Stimulated activated CD8-positive, alpha-beta memory T cell treated with anti-CD3 and anti-CD28 coated beads, Interleukin-4, amount 100 ng/mL, for 1 hour (primary cell): ENCODE results near the gene CORO7.
"Not testable (repeated sequence)": the region's sequence is repeated elsewhere in the genome, so short reads cannot be mapped to it uniquely, and the experiment has no call there.

Experiments used
- DNase-seq, 2 donors: peaks; one replicate each; pipeline ENCODE4 v3.0.0-alpha.2; 2020; ENCODE audit warnings: low read depth in 2 of 2, low spot score in 1 of 2

Gene CORO7

DNA sequence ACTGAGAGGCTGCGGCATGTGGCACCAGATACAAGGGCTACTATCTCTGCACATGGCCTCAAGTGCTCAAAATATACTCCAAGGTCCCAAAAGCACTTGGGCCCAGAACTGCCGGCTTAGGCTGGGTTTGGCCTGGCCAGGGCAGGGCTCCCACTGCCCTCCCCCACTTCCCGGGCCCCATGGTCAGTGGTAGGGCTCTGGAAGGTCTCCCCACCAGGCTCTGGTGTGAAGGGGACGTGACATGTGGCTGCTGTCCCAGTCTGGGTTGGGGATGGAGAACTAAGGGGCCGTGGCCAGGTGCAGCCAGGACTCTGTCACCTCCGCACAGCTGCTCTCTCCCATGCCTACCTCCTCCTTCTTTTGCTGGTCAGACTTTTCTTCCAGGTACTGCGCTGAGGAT, 59.6 kb downstream of the CORO7 start:
- no peak for DNase-seq

DNA sequence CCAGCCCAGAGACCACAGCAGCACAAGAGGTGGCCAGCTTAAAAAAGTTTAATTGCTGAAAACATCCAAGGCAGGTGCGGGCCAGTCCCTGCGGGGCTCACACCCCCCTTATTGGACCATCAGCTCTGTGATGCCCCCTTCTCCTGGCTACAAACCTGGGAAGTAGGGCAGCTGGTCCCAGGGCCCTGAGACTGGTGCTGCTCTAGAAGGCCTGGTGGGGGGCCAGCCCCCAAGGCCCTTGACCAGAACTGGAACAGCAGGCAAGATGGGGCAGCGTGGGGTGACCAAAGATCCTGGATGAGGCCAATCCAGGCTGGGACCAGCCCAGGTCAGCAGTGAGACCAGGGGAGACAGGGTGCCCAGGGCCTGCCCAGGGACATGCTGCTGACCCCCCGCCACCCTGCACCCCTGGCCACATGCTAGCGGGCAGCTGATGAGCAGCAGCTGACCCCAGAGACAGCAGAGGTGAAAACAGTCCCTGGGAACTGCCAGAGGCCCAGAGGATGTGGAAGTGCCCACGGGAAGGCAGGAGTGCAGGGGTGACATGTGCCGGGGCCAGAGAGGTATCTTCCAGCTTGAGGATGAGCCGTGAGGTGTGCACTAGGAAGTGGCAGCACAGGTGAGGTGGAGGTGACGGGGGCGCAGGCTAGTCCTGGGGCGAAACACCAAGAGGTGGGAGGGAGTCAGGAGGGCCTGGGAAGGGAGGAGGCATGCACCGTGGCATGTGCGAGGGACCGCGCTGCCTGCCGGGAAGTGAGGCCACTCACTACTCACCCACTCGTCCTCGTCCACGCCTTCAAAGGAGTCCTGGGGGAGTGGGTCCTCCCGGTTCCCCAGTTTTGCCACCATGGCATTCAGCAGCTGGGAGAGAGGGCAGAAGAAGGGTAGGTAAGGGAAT, 61.6 kb downstream of the CORO7 start:
- DNase-seq = no peak

DNA sequence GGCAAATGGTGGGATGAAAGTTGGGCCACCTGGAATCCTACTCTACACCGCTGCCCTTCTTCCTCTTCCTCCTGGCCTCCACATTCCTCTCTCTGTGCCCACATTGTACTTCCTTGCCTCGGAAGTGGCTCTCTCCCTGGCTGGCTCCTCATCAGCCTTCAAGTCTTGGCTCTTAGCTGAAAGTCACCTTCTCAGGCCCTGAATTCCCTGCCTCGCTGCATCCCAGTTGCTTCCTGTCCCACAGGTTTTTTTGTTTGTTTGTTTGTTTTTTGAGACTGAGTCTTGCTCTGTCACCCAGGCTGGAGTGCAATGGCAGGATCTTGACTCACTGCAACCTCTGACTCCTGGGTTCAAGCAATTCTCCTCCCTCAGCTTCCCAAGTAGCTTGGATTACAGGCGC, 62.7 kb downstream of the CORO7 start:
- DNase-seq = no peak

DNA sequence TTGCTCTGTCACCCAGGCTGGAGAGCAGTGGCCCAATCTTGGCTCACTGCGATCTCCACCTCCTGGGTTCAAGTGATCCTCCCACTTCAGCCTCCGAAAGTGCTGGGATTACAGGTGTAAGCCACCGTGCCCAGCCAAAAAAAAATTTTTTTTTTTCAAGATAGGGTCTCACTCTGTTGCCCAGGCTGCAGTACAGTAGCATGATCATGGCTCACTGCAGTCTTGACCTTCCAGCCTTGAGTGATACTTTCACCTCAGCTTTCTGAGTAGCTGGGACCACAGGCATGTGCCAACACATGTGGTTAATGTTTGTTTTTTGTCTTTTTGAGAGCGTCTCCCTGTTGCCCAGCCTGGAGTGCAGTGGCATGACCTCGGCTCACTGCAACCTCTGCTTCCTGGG, 63.6 kb downstream of the CORO7 start:
- DNase-seq = no peak

DNA sequence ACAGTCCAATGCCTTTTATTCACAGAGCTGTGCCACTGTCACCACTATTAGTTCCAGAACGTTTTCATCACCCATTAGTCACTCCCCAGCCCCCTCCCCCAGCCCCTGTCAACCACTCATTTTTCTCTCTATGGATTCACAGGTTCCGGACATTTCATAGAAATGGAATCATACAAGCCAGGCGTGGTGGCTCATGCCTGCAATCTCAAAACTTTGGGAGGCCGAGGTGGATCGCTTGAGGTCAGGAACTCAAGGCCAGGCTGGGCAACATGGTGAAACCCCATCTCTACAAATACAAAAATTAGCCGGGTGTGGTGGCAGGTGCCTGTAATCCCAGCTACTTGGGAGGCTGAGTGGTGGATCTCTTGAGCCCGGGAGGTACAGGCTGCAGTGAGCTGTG, 64.5 kb downstream of the CORO7 start:
- no peak for DNase-seq

DNA sequence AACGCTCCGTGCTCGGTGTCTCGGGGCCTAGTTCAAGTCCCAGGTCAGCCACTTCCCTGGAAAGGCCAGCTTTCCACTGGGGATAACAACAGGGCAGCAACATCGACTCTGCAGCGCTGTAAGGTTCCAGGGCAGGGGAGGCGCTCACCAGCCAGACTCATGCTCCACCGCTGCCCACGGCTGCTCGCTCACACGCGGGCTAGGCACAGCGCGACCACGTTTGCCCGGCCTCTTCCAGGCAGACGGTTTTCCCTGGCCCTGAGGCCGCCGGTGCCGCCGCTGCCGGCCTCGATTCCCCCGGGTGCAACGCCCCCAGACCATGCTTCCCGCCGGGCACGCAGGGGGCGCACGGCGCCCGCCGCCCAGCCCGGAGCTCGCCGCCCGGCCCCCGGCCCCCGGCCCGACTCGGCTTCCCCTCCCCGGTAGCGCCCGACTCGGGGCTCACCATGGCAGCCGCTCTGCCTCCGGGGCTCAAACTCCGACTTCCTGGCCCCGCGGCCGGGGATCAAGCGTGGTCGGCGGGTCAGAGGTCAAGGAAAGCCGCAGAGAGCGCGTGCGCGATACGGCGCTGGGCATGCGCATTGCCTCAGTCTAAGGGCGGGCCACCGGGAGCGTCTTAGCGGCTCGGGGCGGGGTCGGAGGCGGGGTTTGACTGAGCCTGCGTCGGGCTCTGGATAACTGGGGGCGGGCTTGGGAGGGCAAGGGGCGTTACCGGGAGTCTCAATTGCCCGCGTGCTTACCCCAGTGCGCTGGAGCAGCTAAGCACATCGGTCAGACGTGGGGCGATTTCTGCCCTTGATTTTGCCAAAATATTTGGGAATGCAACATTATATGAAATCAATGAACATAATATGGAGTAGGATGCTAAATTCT, 65.4 kb downstream of the CORO7 start, which contains the start of gene PAM16:
TSS of gene PAM16 (minus strand) at position 535 of the 873 bp plus-strand sequence. CDS start at position 448, 87 bp downstream.
- peak; percentile 94 to 96 for DNase-seq

DNA sequence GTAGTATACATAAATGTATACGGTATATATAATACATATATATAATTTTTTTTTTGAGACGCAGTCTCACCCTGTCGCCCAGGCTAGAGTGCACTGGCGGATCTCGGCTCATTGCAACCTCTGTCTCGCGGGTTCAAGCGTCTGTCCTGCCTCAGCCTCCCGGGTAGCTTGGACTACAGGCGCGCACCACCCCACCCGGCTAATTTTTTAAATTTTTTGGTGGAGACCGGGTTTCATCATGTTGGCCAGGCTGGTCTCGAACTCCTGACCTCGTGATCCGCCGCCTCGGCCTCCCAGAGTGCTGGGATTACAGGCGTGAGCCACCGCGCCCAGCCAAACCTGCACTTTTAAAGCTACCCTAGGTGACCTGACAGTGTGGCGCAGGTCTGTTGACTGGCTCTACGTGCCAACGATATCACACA, 66.0 kb downstream of the CORO7 start:
- DNase-seq = no peak

DNA sequence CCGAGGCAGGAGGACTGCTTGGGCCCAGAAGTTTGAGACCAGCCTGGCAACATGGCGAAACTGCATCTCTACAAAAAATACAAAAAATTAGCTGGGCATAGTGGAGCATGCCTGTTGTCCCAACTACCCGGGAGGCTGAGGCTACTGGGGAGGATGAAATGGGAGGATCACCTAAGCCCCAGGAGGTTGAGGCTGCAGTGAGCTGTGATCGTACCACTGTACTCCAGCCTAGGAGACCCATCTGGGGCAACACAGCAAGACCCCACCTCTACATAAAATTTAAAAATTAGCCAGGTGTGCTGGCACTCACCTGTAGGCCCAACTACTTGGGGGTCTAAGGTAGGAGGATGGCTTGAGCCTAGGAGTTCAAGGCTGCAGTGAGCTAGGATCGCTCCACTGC, 67.1 kb downstream of the CORO7 start:
- DNase-seq = no peak

DNA sequence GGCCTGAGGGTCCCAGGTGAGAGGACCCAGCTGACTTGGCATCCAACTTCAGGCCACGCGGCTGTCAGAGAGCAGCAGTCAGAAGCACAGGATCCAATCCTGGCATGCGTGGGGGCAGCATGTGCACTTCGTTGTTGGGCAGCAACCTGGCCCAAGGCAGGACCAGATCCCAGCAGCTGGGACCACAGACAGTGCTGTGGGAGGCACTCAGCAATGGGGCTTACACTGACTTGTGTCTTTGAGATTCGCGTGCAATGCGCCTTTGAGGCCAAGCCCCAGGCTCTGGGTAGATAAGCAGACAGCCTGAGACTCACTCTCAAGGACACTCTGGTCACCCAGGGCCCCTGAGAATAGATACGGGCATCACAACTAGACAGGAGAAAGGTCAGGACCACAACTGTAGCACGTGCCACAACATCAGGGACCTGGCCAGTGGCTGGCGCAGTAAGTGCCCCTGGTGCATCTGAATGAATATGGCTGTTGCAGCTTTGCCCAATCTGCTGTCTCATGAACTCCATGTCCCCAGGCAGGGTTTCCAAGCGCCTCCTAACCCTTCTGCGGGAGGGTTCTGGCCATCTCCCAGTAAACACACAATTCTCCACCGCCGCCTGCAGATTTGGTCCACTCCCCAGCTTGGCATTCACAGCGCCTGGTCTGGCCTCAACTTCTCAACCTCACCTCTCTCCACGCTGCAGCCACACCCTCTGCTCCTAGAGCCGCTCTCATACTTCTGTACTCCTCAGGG, 68.5 kb downstream of the CORO7 start:
- DNase-seq = no peak

DNA sequence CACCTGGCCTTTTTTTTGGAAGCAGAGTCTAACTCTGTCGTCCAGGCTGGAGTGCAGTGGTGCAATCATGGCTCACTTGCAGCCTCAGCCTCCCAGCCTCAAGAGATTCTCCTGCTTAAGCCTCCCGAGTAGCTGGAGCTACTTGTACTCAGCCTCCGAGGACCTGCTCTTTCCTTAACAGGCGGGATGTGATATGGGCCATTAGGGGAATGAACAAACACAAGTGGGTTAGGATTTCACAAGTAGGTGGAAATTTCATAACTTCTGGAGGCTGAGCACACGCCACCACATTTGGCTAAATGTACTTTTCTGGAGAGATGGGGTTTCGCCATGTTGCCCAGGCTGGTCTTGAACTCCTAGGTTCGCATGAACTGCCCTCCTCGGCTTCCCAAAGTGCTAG, 69.4 kb downstream of the CORO7 start:
- no peak for DNase-seq

DNA sequence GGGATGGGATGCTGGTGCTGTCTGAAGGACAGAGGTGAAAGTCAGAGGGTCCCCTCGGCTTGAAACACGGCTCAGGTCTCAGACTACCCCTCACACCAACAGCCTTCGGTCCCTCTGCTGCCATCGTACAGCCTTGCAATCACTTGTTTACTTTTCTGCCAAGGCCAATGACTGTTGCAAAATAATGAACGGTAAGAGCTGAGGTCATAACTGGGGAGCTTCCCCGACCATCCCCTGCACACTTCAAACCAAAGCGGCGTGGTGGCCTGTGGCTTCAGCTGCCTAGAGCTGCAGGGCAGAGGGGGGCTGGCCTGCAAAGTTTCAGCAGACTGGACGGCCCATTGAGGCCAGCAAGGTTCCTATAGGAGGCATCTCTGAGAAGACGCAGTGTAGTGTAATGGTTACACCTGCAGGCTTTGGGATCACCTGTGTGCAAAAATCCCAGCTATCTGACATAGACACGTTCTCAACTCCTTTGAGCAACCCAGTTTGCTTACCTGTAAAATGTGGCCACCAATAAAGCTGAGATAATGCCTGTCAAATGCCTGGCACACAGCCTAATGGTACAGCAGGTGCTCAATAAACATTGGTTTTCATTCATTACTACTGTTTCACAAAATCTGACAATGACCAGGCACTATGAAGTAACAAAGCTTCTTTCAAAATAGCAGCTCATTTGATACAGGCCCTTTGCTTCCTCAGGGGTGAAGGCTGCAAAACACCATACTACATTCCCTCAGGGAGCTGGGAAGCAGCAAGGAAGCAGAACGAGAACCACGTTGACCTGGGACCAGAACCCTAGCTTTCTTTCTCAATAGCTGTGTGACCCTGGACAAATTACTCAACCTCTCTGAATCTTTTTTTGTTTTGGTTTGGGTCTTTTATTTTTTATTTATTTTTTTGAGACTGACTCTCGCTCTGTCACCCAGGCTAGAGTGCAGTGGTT, 70.3 kb downstream of the CORO7 start:
- DNase-seq = no peak

DNA sequence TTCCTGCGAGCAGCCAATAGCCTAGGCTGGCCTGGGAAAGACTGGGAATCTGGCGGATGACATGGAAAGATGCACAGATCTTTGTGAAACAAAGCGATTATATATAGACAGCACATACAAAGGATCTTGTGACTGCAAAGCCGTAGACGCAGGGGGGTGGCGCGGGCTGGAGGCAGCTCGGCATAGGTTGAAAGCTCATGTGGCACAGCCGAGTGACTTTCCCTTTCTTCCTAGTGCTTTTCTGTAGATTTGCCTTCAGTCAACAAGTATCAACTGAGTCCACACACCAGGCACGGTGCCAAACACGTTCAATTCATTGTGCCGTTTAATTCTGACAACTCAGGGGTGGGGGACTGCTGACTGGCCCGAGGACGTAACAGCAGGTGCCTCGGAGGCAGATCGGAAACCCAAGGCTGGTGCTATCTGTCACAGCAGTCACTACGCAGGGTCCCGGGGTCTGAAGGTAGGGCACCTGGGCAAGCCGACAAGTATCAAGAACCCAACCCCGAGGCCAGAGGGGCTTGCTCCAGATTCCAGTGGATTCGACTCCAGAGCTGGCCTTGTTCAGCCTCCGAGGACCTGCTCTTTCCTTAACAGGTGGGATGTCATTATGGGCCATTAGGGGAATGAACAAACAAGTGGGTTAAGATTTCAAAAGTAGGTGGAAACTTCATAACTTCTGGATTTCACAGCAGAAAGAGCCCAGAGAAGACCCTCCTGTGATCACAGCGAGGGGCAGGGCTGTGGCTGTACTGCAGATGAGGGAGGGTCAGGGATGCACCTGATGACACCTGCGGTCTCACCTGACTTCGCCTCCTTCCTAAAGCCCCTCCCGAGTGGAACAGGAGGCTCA, 71.2 kb downstream of the CORO7 start:
- no peak for DNase-seq

DNA sequence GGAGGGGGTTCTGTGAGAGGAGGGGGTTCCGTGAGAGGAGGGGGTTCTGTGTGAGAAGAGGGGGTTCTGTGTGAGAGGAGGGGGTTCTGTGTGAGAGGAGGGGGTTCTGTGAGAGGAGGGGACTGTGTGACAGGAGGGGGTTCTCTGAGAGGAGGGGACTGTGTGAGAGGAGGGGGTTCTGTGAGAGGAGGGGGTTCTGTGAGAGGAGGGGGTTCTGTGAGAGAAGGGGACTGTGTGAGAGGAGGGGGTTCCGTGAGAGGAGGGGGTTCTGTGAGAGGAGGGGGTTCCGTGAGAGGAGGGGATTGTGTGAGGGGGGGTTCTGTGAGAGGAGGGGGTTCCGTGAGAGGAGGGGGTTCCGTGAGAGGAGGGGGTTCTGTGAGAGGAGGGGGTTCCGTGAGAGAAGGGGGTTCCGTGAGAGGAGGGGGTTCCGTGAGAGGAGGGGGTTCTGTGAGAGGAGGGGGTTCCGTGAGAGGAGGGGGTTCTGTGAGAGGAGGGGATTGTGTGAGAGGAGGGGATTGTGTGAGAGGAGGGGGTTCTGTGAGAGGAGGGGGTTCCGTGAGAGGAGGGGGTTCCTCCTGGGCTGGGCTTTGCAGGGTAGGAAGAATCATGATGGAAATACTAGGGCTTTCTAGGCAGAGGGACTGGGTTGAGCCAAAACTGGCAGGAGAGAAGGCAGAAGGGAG, 72.0 kb downstream of the CORO7 start:
- DNase-seq = not testable (repeated sequence)

DNA sequence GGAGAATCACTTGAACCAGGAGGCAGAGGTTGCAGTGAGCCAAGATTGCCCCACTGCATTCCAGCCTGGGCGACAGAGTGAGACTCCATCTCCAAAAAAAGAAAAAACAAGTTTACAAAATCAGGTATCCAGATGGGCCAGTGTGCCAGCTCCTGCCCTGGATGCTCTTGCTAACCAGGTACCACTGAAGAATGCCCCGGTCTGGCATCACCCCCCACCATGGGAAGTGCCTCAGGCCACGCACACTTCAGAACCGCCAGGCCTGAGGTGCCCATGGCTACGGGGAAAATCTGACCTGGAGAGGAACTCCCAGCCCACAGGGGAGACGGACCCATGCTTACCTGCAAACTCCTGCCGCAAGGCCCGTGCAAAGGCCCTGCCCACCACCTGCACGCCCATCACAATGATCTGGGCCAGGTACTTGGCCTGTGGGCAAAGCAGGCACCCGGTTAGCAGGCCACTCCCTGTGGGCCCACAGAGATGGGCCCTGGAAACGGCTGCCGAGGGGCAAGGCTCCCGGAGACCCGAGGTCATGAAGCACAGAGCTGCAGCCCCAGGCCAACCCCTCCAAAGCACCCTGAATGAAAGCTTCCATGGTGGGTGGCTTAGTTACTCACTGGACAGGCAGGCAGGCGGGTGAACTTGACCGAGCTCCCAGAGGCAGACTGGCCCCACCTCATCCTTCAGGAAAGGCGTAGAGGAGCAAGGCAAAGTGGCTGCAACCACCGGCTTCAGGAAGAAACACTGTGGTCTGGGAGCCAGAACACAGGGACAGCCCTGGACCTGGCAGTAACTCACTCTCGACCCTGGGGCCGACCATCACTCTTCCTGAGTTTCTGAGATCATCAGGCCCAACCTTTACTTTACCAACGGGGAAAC, 73.3 kb downstream of the CORO7 start:
- DNase-seq = no peak

DNA sequence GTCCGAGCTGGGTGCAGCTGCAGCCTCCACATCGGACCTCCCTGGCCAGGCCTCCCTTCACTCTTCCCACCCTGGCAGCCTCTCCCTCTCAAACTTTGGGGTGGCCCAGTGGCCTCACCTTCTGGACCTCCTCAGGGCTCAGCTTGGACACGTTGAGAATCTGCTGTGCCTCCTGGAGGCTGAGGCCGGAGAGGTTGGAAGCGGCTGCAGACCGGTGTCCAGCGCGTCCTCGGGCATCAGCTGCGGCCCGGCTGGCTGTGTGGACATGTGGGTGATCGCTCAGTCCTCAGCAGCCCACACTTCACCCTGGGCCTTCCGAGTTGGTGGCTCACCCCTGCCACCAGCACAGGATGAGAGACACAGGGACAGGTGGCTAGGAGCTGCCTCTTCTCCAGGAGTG, 75.1 kb downstream of the CORO7 start:
- DNase-seq = no peak

DNA sequence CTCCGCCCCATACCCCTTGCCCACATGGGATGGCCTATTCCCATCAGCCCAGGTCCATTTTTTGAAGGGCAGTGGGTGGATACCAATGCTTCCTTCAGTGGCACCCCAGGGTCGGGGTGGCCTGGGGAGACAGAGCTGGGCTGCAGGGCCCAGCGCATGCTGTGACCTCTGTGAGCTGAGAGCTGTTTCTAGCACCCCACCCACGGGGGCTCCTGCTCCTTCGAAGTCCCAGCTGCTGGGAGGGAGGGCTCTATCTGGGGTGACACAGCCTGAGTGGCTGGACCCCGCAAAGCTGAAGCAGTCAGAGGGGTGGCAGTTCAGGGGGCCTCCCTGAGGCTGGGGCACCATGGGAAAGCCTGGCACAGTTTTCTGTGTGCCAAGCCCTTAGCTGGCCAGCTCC, 76.0 kb downstream of the CORO7 start:
- DNase-seq = no peak

DNA sequence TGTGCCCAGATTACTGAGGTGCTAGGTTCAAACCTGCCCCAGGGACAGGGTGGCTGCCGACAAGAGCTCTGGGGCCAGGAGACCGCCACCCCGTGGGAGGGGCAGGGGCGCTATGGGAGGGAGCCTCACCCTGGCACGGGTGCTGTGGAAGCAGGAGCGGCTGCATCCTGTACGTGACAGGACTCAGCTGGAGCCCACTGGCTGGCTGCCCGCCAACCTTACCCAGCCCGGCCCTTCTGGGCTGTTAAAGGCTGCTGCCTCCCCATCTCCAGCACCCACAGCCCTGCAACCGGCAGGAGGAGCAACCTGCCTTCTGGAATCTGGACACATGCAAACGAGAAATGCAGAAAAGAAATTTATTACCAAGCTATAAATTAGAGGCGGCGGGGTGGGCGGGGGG, 76.5 kb downstream of the CORO7 start:
- DNase-seq = no peak

DNA sequence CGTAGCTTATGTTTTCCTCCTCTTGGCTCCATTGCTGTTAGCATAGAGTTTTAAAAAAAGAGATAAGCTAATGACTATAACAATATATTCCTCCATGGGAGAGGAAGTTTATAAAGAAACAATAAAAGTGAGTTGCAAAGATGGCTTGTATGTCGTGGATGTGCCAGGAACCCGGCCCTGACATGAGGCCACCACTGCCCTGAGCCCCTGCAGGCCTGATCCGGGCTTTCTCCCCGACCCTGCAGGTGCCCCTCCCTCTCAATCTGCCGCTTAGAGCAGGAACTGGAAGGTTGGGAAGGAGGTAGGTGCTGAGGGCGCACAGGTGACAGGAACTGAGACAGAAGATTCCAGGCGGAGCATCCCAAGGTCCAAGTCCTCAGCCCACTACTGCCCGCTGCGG, 76.9 kb downstream of the CORO7 start:
- DNase-seq = no peak
